Neural cell (in vitro differentiated cells): ENCODE results near the gene EDARADD. TPM values are rescaled to one million over a fixed set of nuclear protein-coding genes. Genes with fewer than 3 reads are reported as not detected.

Experiments used
- H2AFZ ChIP-seq: fragments of 200-600, 300-800 bp; sonication (generic), shearing (Covaris generic); 2 replicates; pipeline ENCODE4 v1.6.0; 2014; ENCODE audit warnings: low read depth, mild to moderate bottlenecking, antibody characterized with exemption, low read length, moderate library complexity
- H3F3A ChIP-seq: fragments of 200-600 bp; shearing (Covaris generic); 2 replicates; pipeline ENCODE4 v1.6.1; 2016; ENCODE audit warnings: mild to moderate bottlenecking, moderate library complexity, mixed read lengths, antibody characterized with exemption, low read length; ENCODE audit not compliant: insufficient read depth, poor library complexity, severe bottlenecking
- H3K27ac ChIP-seq: fragments of 200-600, 300-800 bp; sonication (generic), shearing (Covaris generic); 2 replicates; pipeline ENCODE4 v1.5.1; 2014; ENCODE audit warnings: mild to moderate bottlenecking, low read length, moderate library complexity
- H3K27me3 ChIP-seq: fragments of 300-800, 200-600 bp; sonication (generic), shearing (Covaris generic); 2 replicates; pipeline ENCODE4 v1.6.0; 2014; ENCODE audit warnings: mild to moderate bottlenecking, low read depth, low read length, moderate library complexity; ENCODE audit not compliant: insufficient read depth
- H3K36me3 ChIP-seq: fragments of 300-800, 200-600 bp; sonication (generic), shearing (Covaris generic); 2 replicates; pipeline ENCODE4 v1.5.1; 2014; ENCODE audit warnings: mild to moderate bottlenecking, antibody characterized with exemption, low read length, moderate library complexity; ENCODE audit not compliant: insufficient read depth
- H3K4me2 ChIP-seq: fragments of 300-800, 200-600 bp; sonication (generic), shearing (Covaris generic); 2 replicates; pipeline ENCODE4 v1.6.0; 2014; ENCODE audit warnings: mild to moderate bottlenecking, low read length
- H3K4me3 ChIP-seq: fragments of 300-800, 200-600 bp; sonication (generic), shearing (Covaris generic); 2 replicates; pipeline ENCODE4 v1.5.1; 2014; ENCODE audit warnings: mild to moderate bottlenecking, low read length, moderate library complexity
- H3K79me2 ChIP-seq: fragments of 200-600 bp; shearing (Covaris generic); replicated peaks from 2 replicates; pipeline ENCODE4 v1.6.0; 2014; ENCODE audit warnings: mild to moderate bottlenecking, low read length, moderate library complexity; ENCODE audit not compliant: insufficient read depth
- H3K9ac ChIP-seq: fragments of 300-800, 200-600 bp; sonication (generic), shearing (Covaris generic); 2 replicates; pipeline ENCODE4 v1.6.1; 2016; ENCODE audit warnings: mild to moderate bottlenecking, low read length, mixed read lengths
- H3K9me2 ChIP-seq: fragments of 200-600 bp; shearing (Covaris generic); 2 replicates; pipeline ENCODE4 v1.6.1; 2016; ENCODE audit warnings: mild to moderate bottlenecking, low read length, mixed read lengths; ENCODE audit not compliant: insufficient read depth
- H3K9me3 ChIP-seq: fragments of 200-600, 300-800 bp; sonication (generic), shearing (Covaris generic); 2 replicates; pipeline ENCODE4 v1.6.1; 2016; ENCODE audit warnings: mild to moderate bottlenecking, mixed run types, low read length, moderate library complexity, mixed read lengths
- H4K20me1 ChIP-seq: fragments of 200-600 bp; shearing (Covaris generic); 2 replicates; pipeline ENCODE4 v1.6.1; 2016; ENCODE audit warnings: mild to moderate bottlenecking, mixed run types; ENCODE audit not compliant: insufficient read depth
- EP300 ChIP-seq: fragments of 450-650 bp; conservative IDR thresholded peaks from 2 replicates; pipeline ENCODE4 v1.6.1; 2014; ENCODE audit warnings: antibody characterized with exemption, mild to moderate bottlenecking, moderate library complexity; ENCODE audit not compliant: poor library complexity, severe bottlenecking
- EZH2 ChIP-seq: fragments of 200-600, 300-800 bp; shearing (Covaris generic), sonication (generic); IDR thresholded peaks from 2 replicates; pipeline ENCODE4 v1.6.1; 2014; ENCODE audit warnings: antibody characterized with exemption, low read length, borderline replicate concordance, mild to moderate bottlenecking; ENCODE audit not compliant: insufficient read depth, poor library complexity, severe bottlenecking
- MXI1 ChIP-seq: fragments of 450-650 bp; conservative IDR thresholded peaks from 2 replicates; pipeline ENCODE4 v1.6.1; 2014; ENCODE audit warnings: antibody characterized with exemption, mild to moderate bottlenecking; ENCODE audit not compliant: poor library complexity, severe bottlenecking
- POLR2AphosphoS5 ChIP-seq: IDR thresholded peaks from 2 replicates; pipeline ENCODE4 v1.6.1; 2012
- RAD21 ChIP-seq: fragments of 450-650 bp; conservative IDR thresholded peaks from 2 replicates; pipeline ENCODE4 v1.6.1; 2014; ENCODE audit warnings: antibody characterized with exemption, mild to moderate bottlenecking, moderate library complexity
- SMC3 ChIP-seq: fragments of 450-650 bp; conservative IDR thresholded peaks from 2 replicates; pipeline ENCODE4 v1.6.1; 2014; ENCODE audit warnings: antibody characterized with exemption, mild to moderate bottlenecking, moderate library complexity; ENCODE audit not compliant: poor library complexity
- TAF1 ChIP-seq: IDR thresholded peaks from 2 replicates; pipeline ENCODE4 v1.6.1; 2012; ENCODE audit warnings: low read depth
- polyA plus RNA-seq: library from polyadenylated mRNA; depleted of rRNA; stranded (reverse); fragments of >200 nt; gene quantifications from 2 replicates; pipeline ENCODE4 v1.2.3, GENCODE V29; 2014
- TF ChIP-seq, protein P1 (sequence below): fragments of 450-650 bp; IDR thresholded peaks from 2 replicates; pipeline ENCODE4 v1.5.1; 2014; ENCODE audit warnings: antibody characterized with exemption, mild to moderate bottlenecking, moderate library complexity; ENCODE audit not compliant: poor library complexity, severe bottlenecking
- TF ChIP-seq, protein P2 (sequence below): IDR thresholded peaks from 2 replicates; pipeline ENCODE4 v1.6.1; 2012; ENCODE audit warnings: borderline replicate concordance

EDARADD gene
- polyA plus RNA-seq, 1 donor from 2014 or later = 0.17 TPM

DNA sequence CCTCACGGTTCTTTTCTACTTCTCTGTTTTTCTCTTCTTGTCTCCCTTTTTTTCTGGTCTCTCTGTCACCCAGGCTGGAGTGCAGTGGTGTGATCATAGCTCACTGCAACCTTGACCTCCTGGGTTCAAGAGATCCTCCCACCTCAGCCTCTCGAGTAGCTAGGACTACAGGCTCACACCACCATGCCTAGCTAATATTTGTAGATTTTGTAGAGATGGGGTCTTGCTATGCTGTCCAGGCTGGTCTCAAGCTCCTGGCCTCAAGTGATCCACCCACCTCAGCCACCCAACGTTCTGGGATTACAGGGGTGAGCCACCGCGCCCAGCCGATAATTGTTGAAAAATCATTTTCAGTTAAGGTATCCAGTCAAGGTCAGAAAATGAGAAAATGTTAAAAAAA, 103.8 kb downstream of the EDARADD start:
- no peak overlapping the region for H3K4me3 ChIP-seq
- H4K20me1 ChIP-seq = no peaks in the 10 kb centered on the region
- H3K4me2 ChIP-seq = no peak overlapping the region
- TF ChIP-seq, protein P1, sequence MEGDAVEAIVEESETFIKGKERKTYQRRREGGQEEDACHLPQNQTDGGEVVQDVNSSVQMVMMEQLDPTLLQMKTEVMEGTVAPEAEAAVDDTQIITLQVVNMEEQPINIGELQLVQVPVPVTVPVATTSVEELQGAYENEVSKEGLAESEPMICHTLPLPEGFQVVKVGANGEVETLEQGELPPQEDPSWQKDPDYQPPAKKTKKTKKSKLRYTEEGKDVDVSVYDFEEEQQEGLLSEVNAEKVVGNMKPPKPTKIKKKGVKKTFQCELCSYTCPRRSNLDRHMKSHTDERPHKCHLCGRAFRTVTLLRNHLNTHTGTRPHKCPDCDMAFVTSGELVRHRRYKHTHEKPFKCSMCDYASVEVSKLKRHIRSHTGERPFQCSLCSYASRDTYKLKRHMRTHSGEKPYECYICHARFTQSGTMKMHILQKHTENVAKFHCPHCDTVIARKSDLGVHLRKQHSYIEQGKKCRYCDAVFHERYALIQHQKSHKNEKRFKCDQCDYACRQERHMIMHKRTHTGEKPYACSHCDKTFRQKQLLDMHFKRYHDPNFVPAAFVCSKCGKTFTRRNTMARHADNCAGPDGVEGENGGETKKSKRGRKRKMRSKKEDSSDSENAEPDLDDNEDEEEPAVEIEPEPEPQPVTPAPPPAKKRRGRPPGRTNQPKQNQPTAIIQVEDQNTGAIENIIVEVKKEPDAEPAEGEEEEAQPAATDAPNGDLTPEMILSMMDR = no peak
- no peak for TF ChIP-seq SMC3
- TF ChIP-seq TAF1 = no peak
- no peak for TF ChIP-seq EZH2
- TF ChIP-seq EP300 = no peak
- TF ChIP-seq POLR2AphosphoS5 = no peak
- no peak for TF ChIP-seq RAD21
- TF ChIP-seq MXI1 = no peak
- TF ChIP-seq, protein P2, sequence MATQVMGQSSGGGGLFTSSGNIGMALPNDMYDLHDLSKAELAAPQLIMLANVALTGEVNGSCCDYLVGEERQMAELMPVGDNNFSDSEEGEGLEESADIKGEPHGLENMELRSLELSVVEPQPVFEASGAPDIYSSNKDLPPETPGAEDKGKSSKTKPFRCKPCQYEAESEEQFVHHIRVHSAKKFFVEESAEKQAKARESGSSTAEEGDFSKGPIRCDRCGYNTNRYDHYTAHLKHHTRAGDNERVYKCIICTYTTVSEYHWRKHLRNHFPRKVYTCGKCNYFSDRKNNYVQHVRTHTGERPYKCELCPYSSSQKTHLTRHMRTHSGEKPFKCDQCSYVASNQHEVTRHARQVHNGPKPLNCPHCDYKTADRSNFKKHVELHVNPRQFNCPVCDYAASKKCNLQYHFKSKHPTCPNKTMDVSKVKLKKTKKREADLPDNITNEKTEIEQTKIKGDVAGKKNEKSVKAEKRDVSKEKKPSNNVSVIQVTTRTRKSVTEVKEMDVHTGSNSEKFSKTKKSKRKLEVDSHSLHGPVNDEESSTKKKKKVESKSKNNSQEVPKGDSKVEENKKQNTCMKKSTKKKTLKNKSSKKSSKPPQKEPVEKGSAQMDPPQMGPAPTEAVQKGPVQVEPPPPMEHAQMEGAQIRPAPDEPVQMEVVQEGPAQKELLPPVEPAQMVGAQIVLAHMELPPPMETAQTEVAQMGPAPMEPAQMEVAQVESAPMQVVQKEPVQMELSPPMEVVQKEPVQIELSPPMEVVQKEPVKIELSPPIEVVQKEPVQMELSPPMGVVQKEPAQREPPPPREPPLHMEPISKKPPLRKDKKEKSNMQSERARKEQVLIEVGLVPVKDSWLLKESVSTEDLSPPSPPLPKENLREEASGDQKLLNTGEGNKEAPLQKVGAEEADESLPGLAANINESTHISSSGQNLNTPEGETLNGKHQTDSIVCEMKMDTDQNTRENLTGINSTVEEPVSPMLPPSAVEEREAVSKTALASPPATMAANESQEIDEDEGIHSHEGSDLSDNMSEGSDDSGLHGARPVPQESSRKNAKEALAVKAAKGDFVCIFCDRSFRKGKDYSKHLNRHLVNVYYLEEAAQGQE = no peak
- H2AFZ ChIP-seq = no peak overlapping the region
- H3K9ac ChIP-seq = no peak overlapping the region
- H3K9me2 ChIP-seq = no peaks in the 10 kb centered on the region
- no peak overlapping the region for H3K27ac ChIP-seq
- H3F3A ChIP-seq = no peaks in the 10 kb centered on the region
- H3K27me3 ChIP-seq = no peaks in the 10 kb centered on the region
- no peaks in the 10 kb centered on the region for H3K9me3 ChIP-seq
- no peaks in the 10 kb centered on the region for H3K36me3 ChIP-seq
- H3K79me2 ChIP-seq = no peaks in the 10 kb centered on the region

DNA sequence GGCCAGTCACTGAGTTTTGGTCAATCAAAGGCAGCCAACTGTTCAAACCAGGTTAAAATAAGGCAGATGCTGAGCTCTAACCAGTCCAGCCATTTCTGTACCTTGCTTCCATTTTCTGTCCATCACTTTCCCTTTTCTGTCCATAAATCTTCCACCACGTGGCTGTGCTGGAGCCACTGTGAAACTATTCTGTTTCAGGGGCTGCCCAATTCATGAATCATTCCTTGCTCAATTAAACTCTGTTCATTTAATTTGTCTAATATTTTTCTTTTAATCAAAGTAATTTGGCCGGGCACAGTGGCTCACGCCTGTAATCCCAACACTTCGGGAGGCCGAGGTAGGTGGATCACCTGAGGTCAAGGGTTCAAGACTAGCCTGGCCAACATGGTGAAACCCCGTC, 107.0 kb downstream of the EDARADD start:
- Histone ChIP-seq H3K79me2 (no peaks in the 10 kb centered on the region), H3K9me3 (no peaks in the 10 kb centered on the region), H3K36me3 (no peaks in the 10 kb centered on the region), H2AFZ (no peak overlapping the region), H3K9ac (no peak overlapping the region), H3K27ac (no peak overlapping the region), H4K20me1 (no peaks in the 10 kb centered on the region), H3K27me3 (no peaks in the 10 kb centered on the region), H3K4me3 (no peak overlapping the region), H3K9me2 (no peaks in the 10 kb centered on the region), H3K4me2 (no peak overlapping the region), H3F3A (no peaks in the 10 kb centered on the region)
- TF ChIP-seq, protein P1 = no peak
- TF ChIP-seq TAF1 (no peak), EP300 (no peak), EZH2 (no peak), SMC3 (no peak), MXI1 (no peak), POLR2AphosphoS5 (no peak), RAD21 (no peak)
- TF ChIP-seq, protein P2 = no peak
